A549 (cell line): Measurements from ENCODE around the gene CARD11. TPM values are rescaled to one million over a fixed set of nuclear protein-coding genes. Genes with fewer than 3 reads are reported as not detected.
A peak's percentile ranks its signal among the peaks of the same experiment; 100 is the strongest.

Experiments used
- ATAC-seq, 2 experiments: fragments of 200-7000 bp in 1 of 2; fragments of >200 bp in 1 of 2; cut with Nextera tagmentation in 1 of 2; cut with Tn5 transposase in 1 of 2; 3 replicates each; pipeline versions ENCODE4 v1.8.0 to v1.9.1; 2018 to 2020; ENCODE audit warnings: mild to moderate bottlenecking in 1 of 2, moderate library complexity in 1 of 2
- CTCF ChIA-PET: fragments of 300-600 bp; sonication (Branson Sonifier 250); formaldehyde crosslinking; extraction: SDS; loops from one replicate; lab custom pipeline; 2021; ENCODE audit warnings: antibody characterized with exemption, inconsistent platforms; lab: Yijun Ruan, JAX
- POLR2A ChIA-PET: fragments of 350-600 bp; formaldehyde crosslinking; extraction: SDS; loops from one replicate; lab custom pipeline; 2021; ENCODE audit warnings: antibody characterized with exemption, inconsistent platforms; lab: Yijun Ruan, JAX
- DNase-seq, 2 experiments: peaks; one replicate each; pipeline versions ENCODE4 v3.0.0 to v3.0.0-alpha.2; 2011 to 2016; ENCODE audit warnings: low read depth in 1 of 2, low spot score in 1 of 2
- FAIRE-seq: peaks from 2 replicates; lab custom pipeline; 2011; peaks lifted over from hg19 to GRCh38; lab: Jason Lieb, UNC
- H3K27ac ChIP-seq, 2 experiments: fragments of >200 bp; sonication (Bioruptor Twin); formaldehyde crosslinking; 3 replicates each; pipeline ENCODE4 v1.5.1; 2016 to 2017
- H3K4me1 ChIP-seq: fragments of >200 bp; sonication (Bioruptor Twin); formaldehyde crosslinking; 3 replicates; pipeline ENCODE4 v1.6.1; 2016
- H3K4me2 ChIP-seq: fragments of >200 bp; sonication (Bioruptor Twin); formaldehyde crosslinking; 3 replicates; pipeline ENCODE4 v1.6.1; 2016
- H3K4me3 ChIP-seq: fragments of >200 bp; sonication (Bioruptor Twin); formaldehyde crosslinking; 3 replicates; pipeline ENCODE4 v1.5.1; 2016
- H3K9me3 ChIP-seq: fragments of >200 bp; sonication (Bioruptor Twin); formaldehyde crosslinking; 3 replicates; pipeline ENCODE4 v1.6.1; 2016
- BCL3 ChIP-seq: fragments of >200 bp; sonication (Bioruptor Twin); formaldehyde crosslinking; IDR thresholded peaks from 3 replicates; pipeline ENCODE4 v1.6.1; 2016
- BHLHE40 ChIP-seq: IDR thresholded peaks from 2 replicates; pipeline ENCODE4 v1.6.1; 2012; ENCODE audit warnings: low read depth, low read length, inconsistent platforms
- CBX8 ChIP-seq: fragments of 200-600 bp; sonication (generic); IDR thresholded peaks from 2 replicates; pipeline ENCODE4 v1.6.1; 2016
- CHD4 ChIP-seq: fragments of 200-600 bp; sonication (generic); IDR thresholded peaks from 2 replicates; pipeline ENCODE4 v1.6.1; 2016; ENCODE audit warnings: antibody characterized with exemption, mild to moderate bottlenecking, borderline replicate concordance
- E2F6 ChIP-seq: IDR thresholded peaks from 2 replicates; pipeline ENCODE4 v1.6.1; 2012; ENCODE audit warnings: low read depth, borderline replicate concordance
- ESRRA ChIP-seq: fragments of 150-350 bp; IDR thresholded peaks from 2 replicates; pipeline ENCODE4 v1.6.1; 2014; ENCODE audit warnings: mild to moderate bottlenecking, low read length, borderline replicate concordance
- FOSL2 ChIP-seq, 2 experiments: fragments of 450-650 bp in 1 of 2; fragments of >200 bp in 1 of 2; sonication (Bioruptor Twin) in 1 of 2; formaldehyde crosslinking; IDR thresholded peaks; 2 replicates each; pipeline versions ENCODE4 v1.5.0 to v1.6.1; 2016 to 2020; ENCODE audit warnings: mild to moderate bottlenecking in 1 of 2, moderate library complexity in 1 of 2
- FOXS1 ChIP-seq: fragments of 250-450 bp; sonication (Bioruptor Pico); IDR thresholded peaks from 2 replicates; pipeline ENCODE4 v1.5.0; 2020; ENCODE audit warnings: mild to moderate bottlenecking, moderate library complexity
- HDAC2 ChIP-seq: fragments of 200-600 bp; sonication (generic); IDR thresholded peaks from 2 replicates; pipeline ENCODE4 v1.6.1; 2016
- HEYL ChIP-seq: fragments of 250-450 bp; sonication (Bioruptor Pico); IDR thresholded peaks from 2 replicates; pipeline ENCODE4 v1.8.0; 2021; ENCODE audit warnings: mild to moderate bottlenecking, moderate library complexity
- HOXA7 ChIP-seq: fragments of 250-450 bp; sonication (Bioruptor Pico); IDR thresholded peaks from 2 replicates; pipeline ENCODE4 v1.5.0; 2020; ENCODE audit warnings: mild to moderate bottlenecking, moderate library complexity
- JUNB ChIP-seq: fragments of >200 bp; sonication (Bioruptor Twin); formaldehyde crosslinking; IDR thresholded peaks from 2 replicates; pipeline ENCODE4 v1.6.1; 2016
- KDM5A ChIP-seq: fragments of 200-600 bp; sonication (generic); IDR thresholded peaks from 2 replicates; pipeline ENCODE4 v1.6.1; 2016; ENCODE audit warnings: antibody characterized with exemption, mild to moderate bottlenecking
- MAZ ChIP-seq: fragments of 150-350 bp; IDR thresholded peaks from 2 replicates; pipeline ENCODE4 v1.6.1; 2014; ENCODE audit warnings: antibody characterized with exemption, low read depth, low read length, borderline replicate concordance
- MYC ChIP-seq: IDR thresholded peaks from 2 replicates; pipeline ENCODE4 v1.6.1; 2012; ENCODE audit warnings: mild to moderate bottlenecking, inconsistent platforms, low read length, improper control_type of control experiment, borderline replicate concordance
- NFE2L2 ChIP-seq: fragments of 150-350 bp; conservative IDR thresholded peaks from 2 replicates; pipeline ENCODE4 v1.6.1; 2014; ENCODE audit warnings: low read length
- PBX3 ChIP-seq: IDR thresholded peaks from 2 replicates; pipeline ENCODE4 v1.6.1; 2012
- PHF8 ChIP-seq: fragments of 200-600 bp; sonication (generic); IDR thresholded peaks from 2 replicates; pipeline ENCODE4 v1.6.1; 2016; ENCODE audit warnings: low read depth, mild to moderate bottlenecking, antibody characterized with exemption, moderate library complexity, borderline replicate concordance
- POLR2A ChIP-seq: IDR thresholded peaks from 2 replicates; pipeline ENCODE4 v1.6.1; 2012; ENCODE audit warnings: mild to moderate bottlenecking, low read length
- POLR2AphosphoS2 ChIP-seq: conservative IDR thresholded peaks from 2 replicates; pipeline ENCODE4 v1.6.1; 2012; ENCODE audit warnings: low read length, improper control_type of control experiment, inconsistent platforms
- RARB ChIP-seq: fragments of 250-450 bp; sonication (Bioruptor Pico); IDR thresholded peaks from 2 replicates; pipeline ENCODE4 v1.8.0; 2021; ENCODE audit warnings: mild to moderate bottlenecking, moderate library complexity
- REST ChIP-seq: fragments of 200-600 bp; sonication (generic); IDR thresholded peaks from 2 replicates; pipeline ENCODE4 v1.6.1; 2016; ENCODE audit warnings: antibody characterized with exemption, mild to moderate bottlenecking, moderate library complexity
- RFX5 ChIP-seq: fragments of 450-650 bp; IDR thresholded peaks from 2 replicates; pipeline ENCODE4 v1.7.1; 2014; ENCODE audit warnings: antibody characterized with exemption, mild to moderate bottlenecking, moderate library complexity
- RNF2 ChIP-seq: fragments of 200-600 bp; sonication (generic); IDR thresholded peaks from 2 replicates; pipeline ENCODE4 v1.6.1; 2016; ENCODE audit warnings: low read depth, mild to moderate bottlenecking, antibody characterized with exemption, moderate library complexity, borderline replicate concordance
- SMC3 ChIP-seq: fragments of >200 bp; sonication (Bioruptor Twin); formaldehyde crosslinking; IDR thresholded peaks from 3 replicates; pipeline ENCODE4 v1.6.1; 2018; ENCODE audit warnings: inconsistent platforms
- SREBF2 ChIP-seq: fragments of 450-650 bp; IDR thresholded peaks from 2 replicates; pipeline ENCODE4 v1.6.1; 2014; ENCODE audit warnings: mild to moderate bottlenecking, moderate library complexity
- ZC3H11A ChIP-seq: fragments of 450-650 bp; IDR thresholded peaks from 2 replicates; pipeline ENCODE4 v1.6.1; 2014; ENCODE audit warnings: antibody characterized with exemption, mild to moderate bottlenecking
- ZFP36 ChIP-seq: fragments of 450-650 bp; IDR thresholded peaks from 2 replicates; pipeline ENCODE4 v1.6.1; 2014; ENCODE audit warnings: borderline replicate concordance; ENCODE audit not compliant: partially characterized antibody
- WGBS: methylation state at CpG from one replicate; pipeline ENCODE4 v1.1.6; 2017; ENCODE audit errors: missing lambda C conversion rate; 5-methylcytosine and 5-hydroxymethylcytosine counted together
- polyA plus RNA-seq, 4 experiments: library from polyadenylated mRNA; depleted of rRNA in 3 of 4; stranded (reverse); fragments of >200 nt; fragmentation: RNase III in 1 of 4; extraction: RNeasy Plus Mini Kit Qiagen cat#74134 plus additional on column Dnase treatment in 1 of 4; gene quantifications; 2 replicates in 3 of 4; 3 replicates in 1 of 4; pipeline ENCODE4 v1.2.3, GENCODE V29; 2011 to 2017

The CARD11 gene
- polyA plus RNA-seq, 2 of the 4 experiments (the other 2 are of a cell fraction), result 0.48 to 1.1 TPM

GRCh38 chr7:2936301-2936700, 107.4 kb downstream of the CARD11 start (continued):
- TF ChIP-seq REST (no peak), ZFP36 (no peak), FOXS1 (CRISPR knock-in tag) (no peak), RFX5 (no peak), FOSL2 (IDR thresholded peaks at IDR 0.05) (no peak), FOSL2 (CRISPR knock-in tag; IDR thresholded peaks at IDR 0.05) (no peak), E2F6 (no peak), BHLHE40 (no peak)
- TF ChIP-seq, all 56 proteins: peak for 0

GRCh38 chr7:2934984-2935740, 108.5 kb downstream of the CARD11 start:
- no peaks in the 10 kb centered on the region for H3K9me3 ChIP-seq
- DNase-seq, result no peak
- POLR2A ChIA-PET, result interaction anchor here (1.4 kb wide), 1 partner anchor 22 kb away, joined by 3 read pairs; no protein-coding TSS in a partner anchor
- CTCF ChIA-PET, result interaction anchor here (0.9 to 1.7 kb wide), 5 partner anchors 10 to 70 kb away, joined by 3 to 5 read pairs (median 3); no protein-coding TSS in a partner anchor
- no peak overlapping the region for H3K4me2 ChIP-seq
- no peak for TF ChIP-seq POLR2AphosphoS2
- TF ChIP-seq RARB (CRISPR knock-in tag), result no peak
- no peak for TF ChIP-seq CHD4
- no peak for TF ChIP-seq SMC3
- no peak for TF ChIP-seq ZC3H11A
- TF ChIP-seq BCL3, result no peak
- no peak for TF ChIP-seq POLR2A
- no peak overlapping the region for H3K4me3 ChIP-seq
- peaks cover 18% of the 10 kb centered on the region for H3K4me1 ChIP-seq
- FAIRE-seq, result no peak
- peak overlapping the region; percentile 74 to 89 for H3K27ac ChIP-seq
- 93% methylated on average over 20 of the region's 20 CpGs for WGBS
- ATAC-seq, result no peak

- peak overlapping the region; percentile 74 to 89 for H3K27ac ChIP-seq
- FAIRE-seq, result no peak
- 37% methylated on average over 13 of the region's 15 CpGs for WGBS
- H3K4me2 ChIP-seq, result peak overlapping the region; percentile 63
- ATAC-seq, result peak; percentile 86 to 88
- POLR2A ChIA-PET, result interaction anchor here (1.4 kb wide), 1 partner anchor 22 kb away, joined by 3 read pairs; no protein-coding TSS in a partner anchor
- DNase-seq, result peak; percentile 55 to 75
- CTCF ChIA-PET, result interaction anchor here (0.9 to 1.7 kb wide), 7 partner anchors 9 to 226 kb away, joined by 3 to 5 read pairs (median 3); no protein-coding TSS in a partner anchor
- H3K4me1 ChIP-seq, result peaks cover 18% of the 10 kb centered on the region
- no peaks in the 10 kb centered on the region for H3K9me3 ChIP-seq
- H3K4me3 ChIP-seq, result no peak overlapping the region
- TF ChIP-seq CBX8 (no peak), PBX3 (no peak), JUNB (peak; percentile 48), RNF2 (no peak), BCL3 (no peak), ZC3H11A (no peak), SREBF2 (no peak), MAZ (no peak), KDM5A (no peak), MYC (no peak), HDAC2 (no peak), HOXA7 (CRISPR knock-in tag) (no peak), POLR2AphosphoS2 (no peak), NFE2L2 (no peak), ESRRA (no peak), HEYL (CRISPR knock-in tag) (no peak), PHF8 (no peak)
These were observed 109.4 kb downstream of the CARD11 start for GRCh38 chr7:2934211-2934731.
